Effector memory CD4-positive, alpha-beta T cell (primary cell): Measurements from ENCODE around the gene PSMF1.

Experiments used
- DNase-seq, 3 donors: peaks; one replicate each; pipeline ENCODE4 v3.0.0-alpha.2; 2020
- H3K27ac ChIP-seq: 2 replicates; pipeline ENCODE4 v1.7.0; 2013; ENCODE audit warnings: mild to moderate bottlenecking, low read length, moderate library complexity; ENCODE audit not compliant: insufficient read depth, poor library complexity, severe bottlenecking
- H3K27me3 ChIP-seq: replicated peaks from 2 replicates; pipeline ENCODE4 v1.7.0; 2013; ENCODE audit warnings: mild to moderate bottlenecking, low read length; ENCODE audit not compliant: insufficient read depth, control insufficient read depth, poor library complexity, severe bottlenecking
- H3K36me3 ChIP-seq: 2 replicates; pipeline ENCODE4 v1.7.0; 2013; ENCODE audit warnings: mild to moderate bottlenecking, low read length, moderate library complexity; ENCODE audit not compliant: control insufficient read depth, insufficient read depth
- H3K4me1 ChIP-seq: 2 replicates; pipeline ENCODE4 v1.7.0; 2013; ENCODE audit warnings: low read length, mild to moderate bottlenecking; ENCODE audit not compliant: control insufficient read depth, insufficient read depth, poor library complexity, severe bottlenecking
- H3K4me3 ChIP-seq: 2 replicates; pipeline ENCODE4 v1.7.0; 2013; ENCODE audit warnings: low read length, low read depth, mild to moderate bottlenecking; ENCODE audit not compliant: insufficient read depth, poor library complexity, severe bottlenecking
- H3K9me3 ChIP-seq: 2 replicates; pipeline ENCODE4 v1.7.0; 2013; ENCODE audit warnings: mild to moderate bottlenecking, low read length, moderate library complexity; ENCODE audit not compliant: control insufficient read depth
- total RNA-seq, 3 donors: gene quantifications; one replicate each; lab custom pipeline; 2026; lab: John Stamatoyannopoulos, UW

PSMF1 gene, protein sequence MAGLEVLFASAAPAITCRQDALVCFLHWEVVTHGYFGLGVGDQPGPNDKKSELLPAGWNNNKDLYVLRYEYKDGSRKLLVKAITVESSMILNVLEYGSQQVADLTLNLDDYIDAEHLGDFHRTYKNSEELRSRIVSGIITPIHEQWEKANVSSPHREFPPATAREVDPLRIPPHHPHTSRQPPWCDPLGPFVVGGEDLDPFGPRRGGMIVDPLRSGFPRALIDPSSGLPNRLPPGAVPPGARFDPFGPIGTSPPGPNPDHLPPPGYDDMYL
- total RNA-seq = 48.7 to 55.8 (median 53.9) reads per million in 3 donors

DNA sequence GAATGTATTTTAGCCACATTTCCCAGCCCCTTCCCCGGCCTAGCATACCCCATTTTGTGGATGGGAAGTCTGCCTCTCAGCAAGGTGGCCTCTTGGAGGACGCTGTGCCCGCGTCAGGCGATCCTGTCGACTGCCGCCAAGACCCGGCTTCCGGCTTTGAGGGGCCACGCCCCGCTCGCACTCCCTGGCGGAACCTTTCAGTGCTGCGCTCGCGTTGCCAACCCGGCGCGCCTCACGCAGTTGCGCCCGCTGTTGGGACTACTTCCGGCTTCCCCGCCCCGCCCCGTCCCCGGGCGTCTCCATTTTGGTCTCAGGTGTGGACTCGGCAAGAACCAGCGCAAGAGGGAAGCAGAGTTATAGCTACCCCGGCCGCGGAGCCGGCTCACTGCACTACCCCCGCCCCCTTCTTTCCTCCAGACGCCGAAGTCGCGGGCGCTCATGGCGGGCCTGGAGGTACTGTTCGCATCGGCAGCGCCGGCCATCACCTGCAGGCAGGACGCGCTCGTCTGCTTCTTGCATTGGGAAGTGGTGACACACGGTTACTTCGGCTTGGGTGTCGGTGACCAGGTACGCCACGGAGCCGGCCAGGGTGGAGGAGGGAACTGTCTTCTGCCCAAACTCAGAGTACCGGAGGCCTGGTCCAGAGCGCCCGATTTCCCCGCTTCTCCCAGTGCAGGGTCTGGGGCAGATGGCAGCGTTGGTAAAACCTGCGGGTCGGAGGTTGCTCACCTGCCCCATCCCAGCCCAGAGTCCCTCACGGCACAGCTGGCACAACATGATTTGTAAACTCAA lies at the start of gene PSMF1:
Gene PSMF1 (plus strand): TSS at position 267 of the 792 bp plus-strand sequence. CDS start 172 bp downstream, at position 439.
- Histone ChIP-seq H3K27me3 (no peaks in the 10 kb centered on the region), H3K9me3 (no peaks in the 10 kb centered on the region), H3K4me1 (peaks cover 21% of the 10 kb centered on the region), H3K27ac (peak within 1 kb of the TSS; percentile 82), H3K36me3 (no peaks in the 10 kb centered on the region), H3K4me3 (peak within 1 kb of the TSS; percentile 90)
- peak; percentile 90 to 94 (median 93) for DNase-seq

DNA sequence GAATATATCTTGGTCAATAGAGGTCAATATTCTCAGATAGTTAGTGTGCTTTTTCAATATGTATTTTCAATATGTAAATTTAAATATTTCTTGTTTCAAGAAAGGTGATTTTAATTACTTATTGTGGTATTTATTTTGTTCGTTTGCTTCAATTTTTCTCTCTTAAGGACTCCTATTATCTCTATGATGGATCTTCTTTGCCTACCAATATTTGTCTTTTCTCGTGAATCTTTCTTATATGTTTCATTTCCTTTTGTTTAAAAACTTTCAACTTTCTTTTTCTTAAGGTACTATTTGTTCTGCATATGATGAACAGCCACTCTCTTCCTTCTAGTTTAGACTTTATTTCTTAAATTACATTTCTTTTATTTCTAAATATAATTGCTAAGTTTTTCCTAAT lies 46.1 kb upstream of the PSMF1 start:
- no peak overlapping the region for H3K27ac ChIP-seq
- H3K36me3 ChIP-seq = no peaks in the 10 kb centered on the region
- DNase-seq = no peak
- no peak overlapping the region for H3K4me3 ChIP-seq
- H3K9me3 ChIP-seq = no peaks in the 10 kb centered on the region
- H3K4me1 ChIP-seq = no peaks in the 10 kb centered on the region
- no peaks in the 10 kb centered on the region for H3K27me3 ChIP-seq

DNA sequence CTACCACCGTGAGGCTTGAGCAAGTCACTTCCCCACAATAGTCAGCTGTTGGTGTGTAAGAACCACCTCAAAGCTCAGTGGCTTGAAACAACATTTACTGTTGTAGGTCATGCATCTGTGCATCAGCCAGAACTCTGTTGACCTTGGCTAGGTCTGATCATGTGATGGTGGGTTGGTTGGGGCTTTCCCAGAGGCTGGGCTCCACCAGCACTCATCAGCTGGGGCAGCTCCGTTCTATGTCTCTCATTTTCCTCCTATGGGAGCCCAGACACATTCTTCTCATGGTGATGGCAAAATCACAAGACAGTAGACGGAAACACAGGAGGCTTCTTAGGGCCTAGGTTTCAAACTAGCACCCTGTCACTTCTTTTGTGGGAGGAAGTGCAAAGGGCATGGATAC lies 42.8 kb upstream of the PSMF1 start:
- no peak for DNase-seq
- no peaks in the 10 kb centered on the region for H3K9me3 ChIP-seq
- no peaks in the 10 kb centered on the region for H3K4me1 ChIP-seq
- no peaks in the 10 kb centered on the region for H3K27me3 ChIP-seq
- H3K27ac ChIP-seq = no peak overlapping the region
- H3K36me3 ChIP-seq = no peaks in the 10 kb centered on the region
- H3K4me3 ChIP-seq = no peak overlapping the region

DNA sequence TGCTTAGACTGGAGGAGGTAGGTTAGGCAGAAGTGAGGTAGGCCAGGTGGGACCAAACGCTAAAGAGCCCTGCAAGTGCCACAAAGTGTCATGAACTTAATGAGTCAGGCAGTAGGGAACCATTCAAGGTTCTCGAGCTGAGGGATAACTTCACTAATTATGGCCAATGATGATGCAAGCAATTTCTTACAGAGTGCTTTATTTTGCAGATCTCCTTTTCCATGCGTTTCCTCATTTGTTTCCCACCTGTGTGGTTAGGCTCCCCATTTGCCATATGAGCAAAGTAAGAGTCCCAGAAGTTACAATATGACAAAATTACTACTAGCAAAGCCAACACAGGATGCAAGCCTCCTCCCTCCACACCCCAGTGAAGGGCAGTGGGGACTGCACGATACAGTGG lies 36.5 kb upstream of the PSMF1 start:
- Histone ChIP-seq H3K27ac (no peak overlapping the region), H3K4me1 (no peaks in the 10 kb centered on the region), H3K36me3 (no peaks in the 10 kb centered on the region), H3K9me3 (no peaks in the 10 kb centered on the region), H3K27me3 (no peaks in the 10 kb centered on the region), H3K4me3 (no peak overlapping the region)
- DNase-seq = no peak

DNA sequence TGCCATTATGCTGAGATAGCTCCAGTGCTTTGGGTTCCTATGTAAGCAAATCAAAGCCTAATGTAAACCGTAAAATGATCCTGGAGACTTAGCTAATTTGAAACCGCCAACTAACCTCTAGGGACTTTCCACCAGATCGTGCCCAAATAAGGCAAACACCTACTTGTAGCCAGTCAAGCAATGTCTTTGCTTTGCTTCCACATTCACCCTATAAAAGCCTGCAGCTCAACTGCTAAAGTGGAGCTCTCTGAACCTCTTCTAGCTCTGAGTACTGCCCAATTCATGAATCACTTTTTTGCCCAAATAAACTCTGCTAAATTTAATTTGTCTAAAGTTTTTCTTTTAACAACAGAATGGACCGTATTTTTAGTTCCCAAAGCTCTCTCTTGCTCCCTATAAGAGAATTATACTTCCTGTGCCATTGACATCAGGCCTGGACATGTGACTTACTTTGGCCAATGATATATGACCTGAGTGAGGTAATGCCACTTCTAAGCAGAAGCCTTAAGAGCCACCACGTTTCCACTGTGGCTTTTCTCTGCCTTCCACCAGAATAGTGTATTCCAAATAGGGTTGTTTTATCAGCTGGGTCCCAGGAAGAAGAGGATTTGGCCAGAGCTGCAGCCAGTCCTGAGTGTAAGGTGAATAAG lies 34.8 kb upstream of the PSMF1 start:
- no peak overlapping the region for H3K4me3 ChIP-seq
- H3K36me3 ChIP-seq = no peaks in the 10 kb centered on the region
- H3K4me1 ChIP-seq = no peaks in the 10 kb centered on the region
- no peak overlapping the region for H3K27ac ChIP-seq
- H3K27me3 ChIP-seq = no peaks in the 10 kb centered on the region
- DNase-seq = no peak
- no peaks in the 10 kb centered on the region for H3K9me3 ChIP-seq

DNA sequence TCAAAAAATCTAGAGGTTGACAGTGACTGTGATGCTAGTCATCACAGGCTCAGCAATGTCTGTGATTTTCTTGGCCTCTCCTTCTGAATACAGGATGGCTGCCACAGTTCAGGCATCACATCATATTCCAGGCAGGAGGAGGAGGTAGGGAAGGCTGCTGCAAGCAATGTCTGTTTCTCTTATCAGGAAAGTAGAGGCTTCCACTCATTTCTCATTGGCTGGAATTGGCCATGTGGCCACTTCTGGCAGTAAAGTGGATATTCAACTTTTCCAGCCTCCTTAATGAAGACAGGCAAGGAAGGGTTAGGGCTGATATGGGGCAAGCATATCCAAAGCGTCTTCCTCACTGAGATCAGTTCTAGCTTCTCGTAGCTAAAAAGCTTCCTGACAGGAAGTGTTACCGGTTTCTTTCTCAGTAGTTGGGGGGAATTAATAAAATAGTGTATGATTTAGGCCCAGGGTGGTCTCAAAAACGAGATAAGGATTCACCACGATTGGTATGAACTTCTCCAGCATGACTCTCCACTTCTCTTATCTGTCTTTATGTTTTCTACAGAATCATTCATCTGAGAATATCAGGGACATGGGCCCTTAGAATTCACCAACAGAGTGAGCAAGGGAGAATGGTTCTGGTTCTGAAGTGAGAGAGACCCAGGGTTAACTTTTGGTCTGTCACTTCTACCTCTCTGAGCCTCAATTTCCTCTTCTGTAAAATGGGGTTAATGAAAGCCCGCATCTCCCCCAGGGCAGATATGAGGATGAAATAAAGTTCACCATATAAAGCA lies 32.7 kb upstream of the PSMF1 start:
- H3K4me3 ChIP-seq = no peak overlapping the region
- H3K9me3 ChIP-seq = no peaks in the 10 kb centered on the region
- H3K27me3 ChIP-seq = no peaks in the 10 kb centered on the region
- DNase-seq = no peak
- no peak overlapping the region for H3K27ac ChIP-seq
- H3K36me3 ChIP-seq = no peaks in the 10 kb centered on the region
- no peaks in the 10 kb centered on the region for H3K4me1 ChIP-seq

DNA sequence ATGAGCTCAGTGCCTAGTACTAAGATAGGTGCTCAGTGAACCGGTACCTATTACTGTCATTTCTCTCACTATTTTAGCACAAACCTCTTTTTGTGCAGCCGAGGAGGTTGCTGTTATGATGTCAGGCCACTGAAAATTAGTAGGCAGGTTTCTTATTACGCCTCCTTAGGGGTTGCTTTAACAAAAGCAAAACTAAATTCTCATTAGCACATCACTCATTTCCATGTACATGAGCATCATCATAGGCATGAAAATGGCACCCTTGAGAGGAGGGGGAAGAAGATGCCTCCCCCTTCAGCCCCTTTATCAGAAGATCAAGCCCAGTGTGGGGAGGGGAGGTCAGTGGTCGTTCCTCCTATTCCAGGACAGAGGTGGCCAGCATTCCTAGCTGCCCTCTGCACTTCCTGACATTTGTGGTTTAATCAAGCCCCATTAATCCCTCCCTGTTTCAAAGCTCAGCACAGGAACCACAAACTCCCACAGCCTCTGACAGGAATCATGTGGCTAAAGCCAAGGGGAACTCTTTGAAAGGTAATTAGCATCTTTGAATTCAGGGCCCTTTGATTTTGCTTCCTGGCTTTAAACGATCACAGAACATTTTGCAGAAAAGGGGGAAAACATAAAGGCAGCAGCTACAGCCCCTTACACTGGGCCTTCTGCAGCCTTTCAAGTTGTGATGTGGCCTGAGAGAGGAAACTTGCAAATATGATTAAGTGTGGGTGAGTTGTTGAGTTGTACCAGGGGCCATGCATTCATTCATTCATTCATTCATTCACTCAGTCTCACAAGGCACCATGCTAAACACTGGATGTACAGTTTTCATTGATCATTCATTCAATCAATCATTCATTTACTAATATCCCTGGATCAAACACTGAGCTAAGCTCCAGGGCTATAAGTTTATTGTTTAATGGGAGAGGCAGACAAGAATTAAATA lies 31.9 kb upstream of the PSMF1 start:
- Histone ChIP-seq H3K9me3 (peaks cover 1% of the 10 kb centered on the region), H3K27ac (no peak overlapping the region), H3K4me3 (no peak overlapping the region), H3K4me1 (no peaks in the 10 kb centered on the region), H3K27me3 (no peaks in the 10 kb centered on the region), H3K36me3 (no peaks in the 10 kb centered on the region)
- no peak for DNase-seq

DNA sequence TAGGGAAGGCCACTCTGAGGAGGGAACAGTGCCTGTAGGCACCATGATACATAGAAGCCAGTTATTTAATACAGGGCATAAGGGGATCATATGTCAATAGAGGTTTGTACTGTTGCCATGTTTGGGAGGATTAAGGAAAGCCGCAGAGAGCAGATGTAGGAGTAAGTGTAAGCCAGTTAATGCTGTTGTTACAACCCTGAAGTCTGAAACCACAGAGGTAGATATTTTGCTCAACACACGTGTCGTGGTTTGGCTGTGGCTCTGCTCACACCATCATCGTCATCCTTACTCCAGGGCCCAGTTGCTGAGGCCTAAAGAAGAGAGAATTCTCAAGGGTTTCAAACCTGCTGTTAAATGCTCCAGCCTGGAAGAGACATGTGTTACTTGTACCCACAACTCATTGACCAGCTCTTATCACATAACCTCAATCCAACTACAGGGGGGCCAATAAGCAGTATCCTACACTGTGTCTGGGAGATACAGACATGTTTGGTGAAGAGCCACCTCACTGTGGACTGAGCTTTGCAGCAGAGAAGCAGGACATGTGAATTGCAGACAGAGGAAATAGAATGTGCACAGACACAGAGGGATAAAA lies 31.0 kb upstream of the PSMF1 start:
- Histone ChIP-seq H3K36me3 (no peaks in the 10 kb centered on the region), H3K27ac (no peak overlapping the region), H3K27me3 (no peaks in the 10 kb centered on the region), H3K4me3 (no peak overlapping the region), H3K4me1 (no peaks in the 10 kb centered on the region), H3K9me3 (peaks cover 3% of the 10 kb centered on the region)
- DNase-seq = no peak

DNA sequence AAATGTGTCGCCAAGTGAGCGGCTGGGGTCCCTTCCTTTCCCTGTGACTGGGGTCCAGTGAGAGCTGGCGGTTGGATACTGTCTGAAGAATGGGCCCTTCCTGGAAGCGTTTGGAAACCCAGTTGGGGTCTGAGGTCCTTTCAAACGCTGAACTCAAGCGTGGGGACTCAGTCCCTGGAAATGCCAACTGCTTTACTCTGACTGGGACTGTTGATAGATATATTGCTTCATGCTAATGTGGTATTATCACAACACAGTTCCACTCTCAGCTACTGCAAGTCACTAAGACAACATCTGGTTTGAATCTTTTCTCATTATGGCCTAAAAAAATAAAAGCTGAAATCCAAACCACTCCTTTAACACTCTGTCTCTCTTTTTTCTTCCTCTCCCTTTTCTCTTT lies 23.7 kb upstream of the PSMF1 start:
- no peak for DNase-seq
- H3K4me3 ChIP-seq = no peak overlapping the region
- H3K9me3 ChIP-seq = peaks cover 3% of the 10 kb centered on the region
- no peaks in the 10 kb centered on the region for H3K4me1 ChIP-seq
- H3K27ac ChIP-seq = no peak overlapping the region
- H3K36me3 ChIP-seq = no peaks in the 10 kb centered on the region
- no peaks in the 10 kb centered on the region for H3K27me3 ChIP-seq
